Measurements from ENCODE around the gene NLGN4X. TPM values are rescaled to one million over a fixed set of nuclear protein-coding genes. Genes with fewer than 3 reads are reported as not detected.

NLGN4X gene
- total RNA-seq, 1 experiment from 2014 or later, result 0.15 TPM

DNA sequence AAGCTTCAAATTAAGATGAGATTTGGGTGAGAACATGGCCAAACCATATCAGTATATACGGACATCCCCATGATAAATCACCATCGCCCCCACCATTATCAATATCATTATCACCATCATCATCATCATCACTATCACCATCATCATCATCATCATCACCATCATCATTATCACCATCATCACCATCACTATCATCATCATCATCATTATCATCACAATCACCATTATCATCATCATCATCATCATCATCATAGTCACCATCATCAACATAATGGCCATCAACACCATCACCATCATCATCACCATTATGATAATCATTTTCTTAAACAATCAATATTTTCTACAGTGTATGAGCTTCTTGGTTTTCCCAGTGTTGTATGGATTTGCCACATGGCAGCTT, 360.9 kb downstream of the NLGN4X start:
- no peak for DNase-seq (ENCODE audit: low read depth)

DNA sequence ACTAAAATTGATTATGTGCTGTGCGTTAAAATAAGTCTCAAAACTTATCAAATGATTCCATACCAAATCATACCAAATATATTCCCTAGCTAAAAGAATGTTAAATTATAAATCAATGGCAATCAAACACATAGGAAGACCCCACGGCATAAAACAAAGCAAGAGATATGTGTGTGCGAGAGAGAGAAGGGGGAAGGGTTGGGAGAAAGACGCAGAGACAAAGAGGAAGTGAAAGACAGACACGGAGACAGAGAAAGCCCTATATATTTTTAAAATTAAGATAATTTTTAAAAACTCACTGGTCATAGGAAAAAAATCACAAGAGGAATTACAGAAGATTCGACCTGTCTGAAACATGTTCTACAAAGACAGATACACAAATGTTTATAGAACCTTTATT, 371.4 kb downstream of the NLGN4X start:
- DNase-seq (ENCODE audit: low read depth), result no peak

DNA sequence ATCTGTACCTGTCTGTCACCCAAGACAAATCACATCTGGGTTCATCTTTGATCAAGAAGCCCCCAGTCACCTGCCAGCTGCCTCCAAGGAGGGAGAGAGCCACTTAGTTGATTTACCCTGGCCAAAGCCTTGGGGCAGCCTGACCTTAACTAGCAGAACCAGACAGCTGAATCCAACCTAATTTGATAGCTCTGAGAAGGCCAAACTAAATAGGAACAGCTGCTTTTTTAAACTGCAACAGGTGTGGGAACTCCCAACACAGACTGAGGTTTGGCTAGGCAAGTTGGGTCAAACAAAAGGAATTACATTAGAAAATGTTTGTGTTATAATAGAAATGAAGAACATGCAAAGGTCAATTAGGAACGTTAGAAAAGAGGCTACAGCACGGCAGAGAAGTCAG, 375.7 kb downstream of the NLGN4X start:
- DNase-seq (ENCODE audit: low read depth), result no peak

DNA sequence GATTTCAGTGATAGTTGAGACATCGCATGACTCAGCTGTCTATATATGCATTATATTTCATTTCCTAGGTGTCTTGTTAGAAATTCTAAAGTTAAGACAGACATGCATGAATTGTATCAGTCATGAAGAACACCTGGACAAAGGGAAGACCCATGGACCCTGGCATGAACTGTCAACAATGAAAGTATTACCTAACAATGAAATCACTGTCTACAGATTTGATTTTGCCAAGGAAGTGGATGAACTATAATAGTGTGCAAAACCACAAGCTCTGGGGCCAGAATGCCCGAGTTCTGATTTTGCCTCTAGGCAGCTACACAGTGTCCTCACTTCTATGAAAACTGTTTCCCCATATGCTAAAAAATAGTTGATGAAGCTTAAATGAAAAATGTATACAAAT, 386.1 kb downstream of the NLGN4X start:
- DNase-seq (ENCODE audit: low read depth), result no peak

All from M059J (cell line).